Measurements from ENCODE around the gene RAD23B. TPM values are rescaled to one million over a fixed set of nuclear protein-coding genes. Genes with fewer than 3 reads are reported as not detected.

Gene RAD23B
- polyA plus RNA-seq, 3 donors: 21.6 to 50.0 (median 24.7) TPM

- no peaks in the 10 kb centered on the region for H4K20me1 ChIP-seq (ENCODE audit: insufficient read depth, low read length)
- TF ChIP-seq CTCF (IDR thresholded peaks at IDR 0.05): no peak
- H3K9ac ChIP-seq (ENCODE audit: insufficient read depth, low read length, poor library complexity, severe bottlenecking): no peak overlapping the region
- H3K27me3 ChIP-seq (ENCODE audit: control insufficient read depth in 2 of 2, insufficient read depth in 2 of 2, low read length in 2 of 2): no peaks in the 10 kb centered on the region
- H3K4me2 ChIP-seq (replicated peaks; ENCODE audit: extremely low read depth, low read length, poor library complexity, severe bottlenecking): no peak overlapping the region
- Mint-ChIP-seq H3K27me3 (ENCODE audit: low read depth in 3 of 3) (peaks cover 3 to 10% (median 4%) of the 10 kb centered on the region in 3 donors), H3K4me3 (no peak overlapping the region), H3K27ac (no peak overlapping the region), H3K4me1 (no peaks in the 10 kb centered on the region), H3K36me3 (no peaks in the 10 kb centered on the region), H3K9me3 (peaks cover 1 to 9% (median 3%) of the 10 kb centered on the region in 7 donors)
- H3K4me3 ChIP-seq (replicated peaks in 1 of 3; ENCODE audit: low read depth in 2 of 3, low read length in 3 of 3): no peak overlapping the region
- no peaks in the 10 kb centered on the region for H3K36me3 ChIP-seq (replicated peaks in 1 of 2; ENCODE audit: control insufficient read depth in 1 of 2, insufficient read depth in 2 of 2, low read length in 2 of 2)
- intact Hi-C loops (cut with micrococcal nuclease): no loop called here
- DNase-seq: no peak
- no peaks in the 10 kb centered on the region for H3K79me2 ChIP-seq (ENCODE audit: insufficient read depth, low read length)
- WGBS (ENCODE audit: insufficient coverage): 98% methylated on average over 5 of the region's 6 CpGs
- no peaks in the 10 kb centered on the region for H3K9me3 ChIP-seq (replicated peaks in 1 of 2; ENCODE audit: control insufficient read depth in 1 of 2, insufficient read depth in 1 of 2, low read length in 2 of 2)
- no peak overlapping the region for H3K27ac ChIP-seq (ENCODE audit: low read depth in 1 of 2, low read length in 2 of 2)
- H2AFZ ChIP-seq (ENCODE audit: insufficient read depth, low read depth, low read length, poor library complexity, severe bottlenecking): no peak overlapping the region
- H3K4me1 ChIP-seq (ENCODE audit: control insufficient read depth in 1 of 2, insufficient read depth in 2 of 2, low read length in 2 of 2): no peaks in the 10 kb centered on the region
Observed at GRCh38 chr9:107351382-107352045, 68.4 kb downstream of the RAD23B start.

- H4K20me1 ChIP-seq (ENCODE audit: insufficient read depth, low read length): no peaks in the 10 kb centered on the region
- no peak for DNase-seq
- no peak for TF ChIP-seq CTCF (IDR thresholded peaks at IDR 0.05)
- 100% methylated on average over 1 of the region's 3 CpGs for WGBS (ENCODE audit: insufficient coverage)
- H3K4me3 ChIP-seq (replicated peaks in 1 of 3; ENCODE audit: low read depth in 2 of 3, low read length in 3 of 3): no peak overlapping the region
- Mint-ChIP-seq H3K27me3 (ENCODE audit: low read depth in 3 of 3) (peaks cover 3 to 9% (median 6%) of the 10 kb centered on the region in 3 donors), H3K36me3 (no peaks in the 10 kb centered on the region), H3K4me1 (no peaks in the 10 kb centered on the region), H3K9me3 (peaks cover 0 to 12% (median 2%) of the 10 kb centered on the region in 7 donors), H3K27ac (no peak overlapping the region), H3K4me3 (no peak overlapping the region)
- H3K9ac ChIP-seq (ENCODE audit: insufficient read depth, low read length, poor library complexity, severe bottlenecking): no peak overlapping the region
- H3K9me3 ChIP-seq (replicated peaks in 1 of 2; ENCODE audit: control insufficient read depth in 1 of 2, insufficient read depth in 1 of 2, low read length in 2 of 2): no peaks in the 10 kb centered on the region
- no peak overlapping the region for H3K4me2 ChIP-seq (replicated peaks; ENCODE audit: extremely low read depth, low read length, poor library complexity, severe bottlenecking)
- intact Hi-C loops (cut with micrococcal nuclease): no loop called here
- no peak overlapping the region for H2AFZ ChIP-seq (ENCODE audit: insufficient read depth, low read depth, low read length, poor library complexity, severe bottlenecking)
- H3K27me3 ChIP-seq (ENCODE audit: control insufficient read depth in 2 of 2, insufficient read depth in 2 of 2, low read length in 2 of 2): no peaks in the 10 kb centered on the region
- H3K79me2 ChIP-seq (ENCODE audit: insufficient read depth, low read length): no peaks in the 10 kb centered on the region
- H3K27ac ChIP-seq (ENCODE audit: low read depth in 1 of 2, low read length in 2 of 2): no peak overlapping the region
- no peaks in the 10 kb centered on the region for H3K4me1 ChIP-seq (ENCODE audit: control insufficient read depth in 1 of 2, insufficient read depth in 2 of 2, low read length in 2 of 2)
- no peaks in the 10 kb centered on the region for H3K36me3 ChIP-seq (replicated peaks in 1 of 2; ENCODE audit: control insufficient read depth in 1 of 2, insufficient read depth in 2 of 2, low read length in 2 of 2)
Observed at GRCh38 chr9:107355394-107355793, 72.3 kb downstream of the RAD23B start.

Data from CD14-positive monocyte (primary cell).